Measurements from ENCODE around the gene AFF3.

DNA sequence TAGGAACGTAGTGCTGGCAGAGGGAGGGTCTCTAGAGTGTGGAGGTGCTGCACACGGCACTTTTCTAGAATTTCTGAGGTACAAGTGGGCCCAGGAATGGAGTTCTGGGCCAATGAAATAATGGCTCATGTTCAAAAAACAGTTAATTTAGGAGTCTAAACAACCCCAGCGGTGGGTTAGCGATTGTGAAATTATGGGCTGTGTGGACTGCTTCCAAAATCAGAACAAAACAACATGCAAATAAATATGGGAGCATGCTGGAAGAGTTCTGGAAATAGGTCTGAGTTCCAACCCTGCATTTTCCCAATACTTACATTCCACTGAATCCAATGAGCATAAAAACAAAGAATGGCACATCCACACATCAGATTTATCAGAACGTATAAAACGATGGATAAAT lies 317.6 kb downstream of the AFF3 start:
- TF ChIP-seq, protein P1, sequence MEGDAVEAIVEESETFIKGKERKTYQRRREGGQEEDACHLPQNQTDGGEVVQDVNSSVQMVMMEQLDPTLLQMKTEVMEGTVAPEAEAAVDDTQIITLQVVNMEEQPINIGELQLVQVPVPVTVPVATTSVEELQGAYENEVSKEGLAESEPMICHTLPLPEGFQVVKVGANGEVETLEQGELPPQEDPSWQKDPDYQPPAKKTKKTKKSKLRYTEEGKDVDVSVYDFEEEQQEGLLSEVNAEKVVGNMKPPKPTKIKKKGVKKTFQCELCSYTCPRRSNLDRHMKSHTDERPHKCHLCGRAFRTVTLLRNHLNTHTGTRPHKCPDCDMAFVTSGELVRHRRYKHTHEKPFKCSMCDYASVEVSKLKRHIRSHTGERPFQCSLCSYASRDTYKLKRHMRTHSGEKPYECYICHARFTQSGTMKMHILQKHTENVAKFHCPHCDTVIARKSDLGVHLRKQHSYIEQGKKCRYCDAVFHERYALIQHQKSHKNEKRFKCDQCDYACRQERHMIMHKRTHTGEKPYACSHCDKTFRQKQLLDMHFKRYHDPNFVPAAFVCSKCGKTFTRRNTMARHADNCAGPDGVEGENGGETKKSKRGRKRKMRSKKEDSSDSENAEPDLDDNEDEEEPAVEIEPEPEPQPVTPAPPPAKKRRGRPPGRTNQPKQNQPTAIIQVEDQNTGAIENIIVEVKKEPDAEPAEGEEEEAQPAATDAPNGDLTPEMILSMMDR (IDR thresholded peaks at IDR 0.05; ENCODE audit: low read depth, low read length, missing input control): no peak
- TF ChIP-seq, protein P2, sequence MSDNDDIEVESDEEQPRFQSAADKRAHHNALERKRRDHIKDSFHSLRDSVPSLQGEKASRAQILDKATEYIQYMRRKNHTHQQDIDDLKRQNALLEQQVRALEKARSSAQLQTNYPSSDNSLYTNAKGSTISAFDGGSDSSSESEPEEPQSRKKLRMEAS (IDR thresholded peaks at IDR 0.05): no peak
- TF ChIP-seq REST (IDR thresholded peaks at IDR 0.05) (no peak), RAD21 (IDR thresholded peaks at IDR 0.05) (peak in 1 of 2 donors; percentile 10), HNF4G (IDR thresholded peaks at IDR 0.05) (no peak), GABPA (IDR thresholded peaks at IDR 0.05 in 1 of 2, conservative IDR thresholded peaks at IDR 0.05 in 1 of 2) (no peak), HNF4A (conservative IDR thresholded peaks at IDR 0.05) (no peak), ZBTB33 (IDR thresholded peaks at IDR 0.05) (no peak), TAF1 (conservative IDR thresholded peaks at IDR 0.05) (no peak), FOXA1 (IDR thresholded peaks at IDR 0.05) (no peak), RXRA (IDR thresholded peaks at IDR 0.05) (no peak), SP1 (IDR thresholded peaks at IDR 0.05) (no peak), YY1 (IDR thresholded peaks at IDR 0.05) (no peak)
- TF ChIP-seq, protein P3, sequence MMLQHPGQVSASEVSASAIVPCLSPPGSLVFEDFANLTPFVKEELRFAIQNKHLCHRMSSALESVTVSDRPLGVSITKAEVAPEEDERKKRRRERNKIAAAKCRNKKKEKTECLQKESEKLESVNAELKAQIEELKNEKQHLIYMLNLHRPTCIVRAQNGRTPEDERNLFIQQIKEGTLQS (IDR thresholded peaks at IDR 0.05): no peak

All from liver (tissue), 3 donors.